GM23338 (cell line): ENCODE measurements around the gene ARID4B. TPM values are rescaled to one million over a fixed set of nuclear protein-coding genes. Genes with fewer than 3 reads are reported as not detected.

Experiments
- ATAC-seq: fragments of 200-7000 bp; cut with Tn5 transposase; 3 replicates; pipeline ENCODE4 v1.9.1; 2020
- DNase-seq: peaks from one replicate; pipeline ENCODE4 v3.0.0-alpha.2; 2015; ENCODE audit warnings: low spot score
- H2AFZ ChIP-seq: fragments of 200-600 bp; sonication (generic); 2 replicates; pipeline ENCODE4 v1.8.0; 2016; ENCODE audit warnings: antibody characterized with exemption, mild to moderate bottlenecking, moderate library complexity
- H3F3A ChIP-seq: fragments of 200-600 bp; sonication (generic); replicated peaks from 2 replicates; pipeline ENCODE4 v1.8.0; 2017; ENCODE audit warnings: antibody characterized with exemption, mixed run types, low read depth
- H3K27ac ChIP-seq: fragments of 200-600 bp; sonication (generic); 2 replicates; pipeline ENCODE4 v1.6.1; 2016; ENCODE audit warnings: low read depth
- H3K27me3 ChIP-seq: fragments of 200-600 bp; sonication (generic); 2 replicates; pipeline ENCODE4 v1.8.0; 2016; ENCODE audit warnings: mild to moderate bottlenecking, mixed run types, moderate library complexity; ENCODE audit not compliant: insufficient read depth
- H3K36me3 ChIP-seq: fragments of 200-600 bp; sonication (generic); 2 replicates; pipeline ENCODE4 v1.8.0; 2016; ENCODE audit warnings: mild to moderate bottlenecking; ENCODE audit not compliant: insufficient read depth
- H3K4me1 ChIP-seq: fragments of 200-600 bp; sonication (generic); 2 replicates; pipeline ENCODE4 v1.8.0; 2016; ENCODE audit warnings: mild to moderate bottlenecking, moderate library complexity; ENCODE audit not compliant: insufficient read depth
- H3K4me2 ChIP-seq: fragments of 200-600 bp; sonication (generic); 2 replicates; pipeline ENCODE4 v1.7.1; 2017; ENCODE audit warnings: mixed run types
- H3K4me3 ChIP-seq: fragments of 200-600 bp; sonication (generic); 2 replicates; pipeline ENCODE4 v1.6.1; 2016; ENCODE audit warnings: mixed run types
- H3K79me2 ChIP-seq: fragments of 200-600 bp; sonication (generic); replicated peaks from 2 replicates; pipeline ENCODE4 v1.8.0; 2017; ENCODE audit warnings: mild to moderate bottlenecking; ENCODE audit not compliant: insufficient read depth
- H3K9me2 ChIP-seq: fragments of 200-600 bp; sonication (generic); 2 replicates; pipeline ENCODE4 v1.8.0; 2017; ENCODE audit not compliant: insufficient read depth
- H4K20me1 ChIP-seq: fragments of 200-600 bp; sonication (generic); replicated peaks from 2 replicates; pipeline ENCODE4 v1.8.0; 2017; ENCODE audit warnings: mild to moderate bottlenecking; ENCODE audit not compliant: insufficient read depth
- H3K27ac Mint-ChIP-seq: 2 replicates; pipeline ENCODE4 v1.8.0; 2020; ENCODE audit warnings: inconsistent platforms, mild to moderate bottlenecking, moderate library complexity, mixed read lengths
- H3K27me3 Mint-ChIP-seq: 3 replicates; pipeline ENCODE4 v1.8.0; 2022; ENCODE audit warnings: low read depth, mild to moderate bottlenecking, moderate library complexity, mixed read lengths, inconsistent platforms; ENCODE audit not compliant: insufficient read depth, poor library complexity
- H3K36me3 Mint-ChIP-seq: 3 replicates; pipeline ENCODE4 v1.8.0; 2021; ENCODE audit warnings: low read depth, mild to moderate bottlenecking, inconsistent platforms, moderate library complexity, mixed read lengths
- H3K4me1 Mint-ChIP-seq: 3 replicates; pipeline ENCODE4 v1.8.0; 2020; ENCODE audit warnings: mild to moderate bottlenecking, inconsistent platforms, mixed read lengths
- H3K4me3 Mint-ChIP-seq: 3 replicates; pipeline ENCODE4 v1.8.0; 2021; ENCODE audit warnings: moderate library complexity, mild to moderate bottlenecking, inconsistent platforms, mixed read lengths
- H3K9me3 Mint-ChIP-seq: 3 replicates; pipeline ENCODE4 v1.8.0; 2020; ENCODE audit warnings: moderate library complexity, mild to moderate bottlenecking, inconsistent platforms, mixed read lengths
- CREB1 ChIP-seq: fragments of 250-450 bp; sonication (Bioruptor Pico); IDR thresholded peaks from 2 replicates; pipeline ENCODE4 v1.5.0; 2020; ENCODE audit warnings: low read depth, mild to moderate bottlenecking, moderate library complexity
- EZH2 ChIP-seq: fragments of 200-600 bp; sonication (generic); IDR thresholded peaks from one replicate; pipeline ENCODE4 v1.8.0; 2017; ENCODE audit warnings: antibody characterized with exemption, mild to moderate bottlenecking, low read depth; ENCODE audit not compliant: unreplicated experiment
- EZH2phosphoT487 ChIP-seq: fragments of 200-600 bp; sonication (generic); IDR thresholded peaks from one replicate; pipeline ENCODE4 v1.8.1; 2018; ENCODE audit warnings: antibody characterized with exemption; ENCODE audit not compliant: unreplicated experiment
- JUNB ChIP-seq: IDR thresholded peaks from one replicate; pipeline ENCODE4 v1.6.1; 2016; ENCODE audit warnings: antibody characterized with exemption; ENCODE audit not compliant: unreplicated experiment
- NANOG ChIP-seq: IDR thresholded peaks from 2 replicates; pipeline ENCODE4 v1.6.1; 2016; ENCODE audit warnings: antibody characterized with exemption, borderline replicate concordance
- POLR2AphosphoS5 ChIP-seq: IDR thresholded peaks from 2 replicates; pipeline ENCODE4 v1.6.1; 2016; ENCODE audit warnings: antibody characterized with exemption, low read depth
- STAT1 ChIP-seq: IDR thresholded peaks from one replicate; pipeline ENCODE4 v1.6.1; 2016; ENCODE audit warnings: antibody characterized with exemption; ENCODE audit not compliant: unreplicated experiment
- ZNF114 ChIP-seq: fragments of 250-450 bp; sonication (Bioruptor Pico); IDR thresholded peaks from 2 replicates; pipeline ENCODE4 v1.5.0; 2020; ENCODE audit warnings: mild to moderate bottlenecking, moderate library complexity
- ZNF331 ChIP-seq: fragments of 250-450 bp; sonication (Bioruptor Pico); IDR thresholded peaks from 2 replicates; pipeline ENCODE4 v1.5.0; 2020; ENCODE audit warnings: low read depth, mild to moderate bottlenecking, moderate library complexity
- polyA plus RNA-seq: library from polyadenylated mRNA; unstranded; fragments of >200 nt; fragmentation: Nextera tagmentation; extraction: Ambion mirVana; gene quantifications from 2 replicates; pipeline ENCODE4 v1.2.1, GENCODE V29; 2016
- total RNA-seq: library from RNA; depleted of rRNA; stranded (reverse); fragments of >200 nt; shearing (Covaris generic); gene quantifications from 2 replicates; pipeline ENCODE4 v1.2.3, GENCODE V29; 2014
- TF ChIP-seq, protein P1 (sequence below), 2 experiments: fragments of 200-600 bp in 1 of 2; sonication (generic) in 1 of 2; conservative IDR thresholded peaks; 2 replicates each; pipeline versions ENCODE4 v1.5.1 to v1.6.1; 2016 to 2017; ENCODE audit warnings: antibody characterized with exemption in 2 of 2, low read depth in 2 of 2, mild to moderate bottlenecking in 2 of 2, moderate library complexity in 1 of 2
- TF ChIP-seq, protein P2 (sequence below): IDR thresholded peaks from 2 replicates; pipeline ENCODE4 v1.6.1; 2016; ENCODE audit warnings: antibody characterized with exemption
- TF ChIP-seq, protein P3 (sequence below): IDR thresholded peaks from one replicate; pipeline ENCODE4 v1.6.1; 2018; ENCODE audit warnings: antibody characterized with exemption; ENCODE audit not compliant: unreplicated experiment
- TF ChIP-seq, protein P4 (sequence below): fragments of 250-450 bp; sonication (Bioruptor Pico); IDR thresholded peaks from 2 replicates; pipeline ENCODE4 v1.5.0; 2020; ENCODE audit warnings: mild to moderate bottlenecking, moderate library complexity

Gene ARID4B
- total and polyA plus RNA-seq, 2 experiments from 2014 or later, result 25.1 to 59.8 TPM

DNA sequence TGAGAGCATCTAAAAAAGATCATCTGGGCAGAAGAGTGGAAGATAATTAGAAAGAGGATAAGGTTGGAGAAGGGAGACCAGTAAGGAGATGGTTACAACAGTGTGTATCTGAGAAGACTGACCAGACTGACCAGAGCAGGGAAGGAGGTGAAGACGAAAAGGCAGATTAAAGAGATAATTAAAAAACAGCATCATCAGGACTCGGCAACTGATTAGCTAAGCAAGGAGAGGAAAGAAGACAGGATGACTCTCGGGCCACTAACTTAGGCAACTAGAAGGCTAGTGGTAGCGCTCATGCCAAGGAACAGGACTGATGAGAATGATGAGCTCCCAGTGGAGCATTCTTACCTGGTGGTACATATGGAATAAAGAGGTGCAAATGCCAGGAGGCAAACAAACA lies 170.8 kb downstream of the ARID4B start:
- no peaks in the 10 kb centered on the region for H3K9me2 ChIP-seq
- H3K4me2 ChIP-seq, result no peak overlapping the region
- peaks cover 43% of the 10 kb centered on the region for H3K79me2 ChIP-seq
- DNase-seq (no peak), ATAC-seq (no peak)
- H3K27ac ChIP-seq, result no peak overlapping the region
- no peaks in the 10 kb centered on the region for H3K9me3 Mint-ChIP-seq
- H3K4me1 ChIP-seq, result peaks cover 8% of the 10 kb centered on the region; the same call in 1 of the 2 replicates
- H3F3A ChIP-seq, result no peaks in the 10 kb centered on the region; the same call in 1 of the 2 replicates
- H3K4me1 Mint-ChIP-seq, result peaks cover 6% of the 10 kb centered on the region; the same call in 2 of the 3 replicates
- H3K27me3 ChIP-seq, result no peaks in the 10 kb centered on the region
- H3K36me3 Mint-ChIP-seq, result peaks cover 45% of the 10 kb centered on the region
- H3K4me3 Mint-ChIP-seq, result no peak overlapping the region
- no peak overlapping the region for H3K4me3 ChIP-seq
- no peak overlapping the region for H3K27ac Mint-ChIP-seq
- H3K36me3 ChIP-seq, result peaks cover 37% of the 10 kb centered on the region
- H4K20me1 ChIP-seq, result peaks cover 13% of the 10 kb centered on the region; the same call in 1 of the 2 replicates
- peaks cover 2% of the 10 kb centered on the region for H3K27me3 Mint-ChIP-seq
- TF ChIP-seq, protein P1, sequence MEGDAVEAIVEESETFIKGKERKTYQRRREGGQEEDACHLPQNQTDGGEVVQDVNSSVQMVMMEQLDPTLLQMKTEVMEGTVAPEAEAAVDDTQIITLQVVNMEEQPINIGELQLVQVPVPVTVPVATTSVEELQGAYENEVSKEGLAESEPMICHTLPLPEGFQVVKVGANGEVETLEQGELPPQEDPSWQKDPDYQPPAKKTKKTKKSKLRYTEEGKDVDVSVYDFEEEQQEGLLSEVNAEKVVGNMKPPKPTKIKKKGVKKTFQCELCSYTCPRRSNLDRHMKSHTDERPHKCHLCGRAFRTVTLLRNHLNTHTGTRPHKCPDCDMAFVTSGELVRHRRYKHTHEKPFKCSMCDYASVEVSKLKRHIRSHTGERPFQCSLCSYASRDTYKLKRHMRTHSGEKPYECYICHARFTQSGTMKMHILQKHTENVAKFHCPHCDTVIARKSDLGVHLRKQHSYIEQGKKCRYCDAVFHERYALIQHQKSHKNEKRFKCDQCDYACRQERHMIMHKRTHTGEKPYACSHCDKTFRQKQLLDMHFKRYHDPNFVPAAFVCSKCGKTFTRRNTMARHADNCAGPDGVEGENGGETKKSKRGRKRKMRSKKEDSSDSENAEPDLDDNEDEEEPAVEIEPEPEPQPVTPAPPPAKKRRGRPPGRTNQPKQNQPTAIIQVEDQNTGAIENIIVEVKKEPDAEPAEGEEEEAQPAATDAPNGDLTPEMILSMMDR (conservative IDR thresholded peaks at IDR 0.05; ENCODE audit: low read depth in 2 of 2), result no peak
- TF ChIP-seq STAT1, result no peak
- TF ChIP-seq POLR2AphosphoS5, result no peak
- TF ChIP-seq, protein P2, sequence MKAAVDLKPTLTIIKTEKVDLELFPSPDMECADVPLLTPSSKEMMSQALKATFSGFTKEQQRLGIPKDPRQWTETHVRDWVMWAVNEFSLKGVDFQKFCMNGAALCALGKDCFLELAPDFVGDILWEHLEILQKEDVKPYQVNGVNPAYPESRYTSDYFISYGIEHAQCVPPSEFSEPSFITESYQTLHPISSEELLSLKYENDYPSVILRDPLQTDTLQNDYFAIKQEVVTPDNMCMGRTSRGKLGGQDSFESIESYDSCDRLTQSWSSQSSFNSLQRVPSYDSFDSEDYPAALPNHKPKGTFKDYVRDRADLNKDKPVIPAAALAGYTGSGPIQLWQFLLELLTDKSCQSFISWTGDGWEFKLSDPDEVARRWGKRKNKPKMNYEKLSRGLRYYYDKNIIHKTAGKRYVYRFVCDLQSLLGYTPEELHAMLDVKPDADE, result no peak
- TF ChIP-seq ZNF114 (CRISPR knock-in tag), result no peak
- TF ChIP-seq ZNF331 (CRISPR knock-in tag), result no peak
- no peak for TF ChIP-seq EZH2
- TF ChIP-seq, protein P3, sequence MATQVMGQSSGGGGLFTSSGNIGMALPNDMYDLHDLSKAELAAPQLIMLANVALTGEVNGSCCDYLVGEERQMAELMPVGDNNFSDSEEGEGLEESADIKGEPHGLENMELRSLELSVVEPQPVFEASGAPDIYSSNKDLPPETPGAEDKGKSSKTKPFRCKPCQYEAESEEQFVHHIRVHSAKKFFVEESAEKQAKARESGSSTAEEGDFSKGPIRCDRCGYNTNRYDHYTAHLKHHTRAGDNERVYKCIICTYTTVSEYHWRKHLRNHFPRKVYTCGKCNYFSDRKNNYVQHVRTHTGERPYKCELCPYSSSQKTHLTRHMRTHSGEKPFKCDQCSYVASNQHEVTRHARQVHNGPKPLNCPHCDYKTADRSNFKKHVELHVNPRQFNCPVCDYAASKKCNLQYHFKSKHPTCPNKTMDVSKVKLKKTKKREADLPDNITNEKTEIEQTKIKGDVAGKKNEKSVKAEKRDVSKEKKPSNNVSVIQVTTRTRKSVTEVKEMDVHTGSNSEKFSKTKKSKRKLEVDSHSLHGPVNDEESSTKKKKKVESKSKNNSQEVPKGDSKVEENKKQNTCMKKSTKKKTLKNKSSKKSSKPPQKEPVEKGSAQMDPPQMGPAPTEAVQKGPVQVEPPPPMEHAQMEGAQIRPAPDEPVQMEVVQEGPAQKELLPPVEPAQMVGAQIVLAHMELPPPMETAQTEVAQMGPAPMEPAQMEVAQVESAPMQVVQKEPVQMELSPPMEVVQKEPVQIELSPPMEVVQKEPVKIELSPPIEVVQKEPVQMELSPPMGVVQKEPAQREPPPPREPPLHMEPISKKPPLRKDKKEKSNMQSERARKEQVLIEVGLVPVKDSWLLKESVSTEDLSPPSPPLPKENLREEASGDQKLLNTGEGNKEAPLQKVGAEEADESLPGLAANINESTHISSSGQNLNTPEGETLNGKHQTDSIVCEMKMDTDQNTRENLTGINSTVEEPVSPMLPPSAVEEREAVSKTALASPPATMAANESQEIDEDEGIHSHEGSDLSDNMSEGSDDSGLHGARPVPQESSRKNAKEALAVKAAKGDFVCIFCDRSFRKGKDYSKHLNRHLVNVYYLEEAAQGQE, result no peak
- TF ChIP-seq EZH2phosphoT487, result no peak
- no peak for TF ChIP-seq CREB1 (CRISPR knock-in tag)
- no peak for TF ChIP-seq JUNB
- TF ChIP-seq, protein P4, sequence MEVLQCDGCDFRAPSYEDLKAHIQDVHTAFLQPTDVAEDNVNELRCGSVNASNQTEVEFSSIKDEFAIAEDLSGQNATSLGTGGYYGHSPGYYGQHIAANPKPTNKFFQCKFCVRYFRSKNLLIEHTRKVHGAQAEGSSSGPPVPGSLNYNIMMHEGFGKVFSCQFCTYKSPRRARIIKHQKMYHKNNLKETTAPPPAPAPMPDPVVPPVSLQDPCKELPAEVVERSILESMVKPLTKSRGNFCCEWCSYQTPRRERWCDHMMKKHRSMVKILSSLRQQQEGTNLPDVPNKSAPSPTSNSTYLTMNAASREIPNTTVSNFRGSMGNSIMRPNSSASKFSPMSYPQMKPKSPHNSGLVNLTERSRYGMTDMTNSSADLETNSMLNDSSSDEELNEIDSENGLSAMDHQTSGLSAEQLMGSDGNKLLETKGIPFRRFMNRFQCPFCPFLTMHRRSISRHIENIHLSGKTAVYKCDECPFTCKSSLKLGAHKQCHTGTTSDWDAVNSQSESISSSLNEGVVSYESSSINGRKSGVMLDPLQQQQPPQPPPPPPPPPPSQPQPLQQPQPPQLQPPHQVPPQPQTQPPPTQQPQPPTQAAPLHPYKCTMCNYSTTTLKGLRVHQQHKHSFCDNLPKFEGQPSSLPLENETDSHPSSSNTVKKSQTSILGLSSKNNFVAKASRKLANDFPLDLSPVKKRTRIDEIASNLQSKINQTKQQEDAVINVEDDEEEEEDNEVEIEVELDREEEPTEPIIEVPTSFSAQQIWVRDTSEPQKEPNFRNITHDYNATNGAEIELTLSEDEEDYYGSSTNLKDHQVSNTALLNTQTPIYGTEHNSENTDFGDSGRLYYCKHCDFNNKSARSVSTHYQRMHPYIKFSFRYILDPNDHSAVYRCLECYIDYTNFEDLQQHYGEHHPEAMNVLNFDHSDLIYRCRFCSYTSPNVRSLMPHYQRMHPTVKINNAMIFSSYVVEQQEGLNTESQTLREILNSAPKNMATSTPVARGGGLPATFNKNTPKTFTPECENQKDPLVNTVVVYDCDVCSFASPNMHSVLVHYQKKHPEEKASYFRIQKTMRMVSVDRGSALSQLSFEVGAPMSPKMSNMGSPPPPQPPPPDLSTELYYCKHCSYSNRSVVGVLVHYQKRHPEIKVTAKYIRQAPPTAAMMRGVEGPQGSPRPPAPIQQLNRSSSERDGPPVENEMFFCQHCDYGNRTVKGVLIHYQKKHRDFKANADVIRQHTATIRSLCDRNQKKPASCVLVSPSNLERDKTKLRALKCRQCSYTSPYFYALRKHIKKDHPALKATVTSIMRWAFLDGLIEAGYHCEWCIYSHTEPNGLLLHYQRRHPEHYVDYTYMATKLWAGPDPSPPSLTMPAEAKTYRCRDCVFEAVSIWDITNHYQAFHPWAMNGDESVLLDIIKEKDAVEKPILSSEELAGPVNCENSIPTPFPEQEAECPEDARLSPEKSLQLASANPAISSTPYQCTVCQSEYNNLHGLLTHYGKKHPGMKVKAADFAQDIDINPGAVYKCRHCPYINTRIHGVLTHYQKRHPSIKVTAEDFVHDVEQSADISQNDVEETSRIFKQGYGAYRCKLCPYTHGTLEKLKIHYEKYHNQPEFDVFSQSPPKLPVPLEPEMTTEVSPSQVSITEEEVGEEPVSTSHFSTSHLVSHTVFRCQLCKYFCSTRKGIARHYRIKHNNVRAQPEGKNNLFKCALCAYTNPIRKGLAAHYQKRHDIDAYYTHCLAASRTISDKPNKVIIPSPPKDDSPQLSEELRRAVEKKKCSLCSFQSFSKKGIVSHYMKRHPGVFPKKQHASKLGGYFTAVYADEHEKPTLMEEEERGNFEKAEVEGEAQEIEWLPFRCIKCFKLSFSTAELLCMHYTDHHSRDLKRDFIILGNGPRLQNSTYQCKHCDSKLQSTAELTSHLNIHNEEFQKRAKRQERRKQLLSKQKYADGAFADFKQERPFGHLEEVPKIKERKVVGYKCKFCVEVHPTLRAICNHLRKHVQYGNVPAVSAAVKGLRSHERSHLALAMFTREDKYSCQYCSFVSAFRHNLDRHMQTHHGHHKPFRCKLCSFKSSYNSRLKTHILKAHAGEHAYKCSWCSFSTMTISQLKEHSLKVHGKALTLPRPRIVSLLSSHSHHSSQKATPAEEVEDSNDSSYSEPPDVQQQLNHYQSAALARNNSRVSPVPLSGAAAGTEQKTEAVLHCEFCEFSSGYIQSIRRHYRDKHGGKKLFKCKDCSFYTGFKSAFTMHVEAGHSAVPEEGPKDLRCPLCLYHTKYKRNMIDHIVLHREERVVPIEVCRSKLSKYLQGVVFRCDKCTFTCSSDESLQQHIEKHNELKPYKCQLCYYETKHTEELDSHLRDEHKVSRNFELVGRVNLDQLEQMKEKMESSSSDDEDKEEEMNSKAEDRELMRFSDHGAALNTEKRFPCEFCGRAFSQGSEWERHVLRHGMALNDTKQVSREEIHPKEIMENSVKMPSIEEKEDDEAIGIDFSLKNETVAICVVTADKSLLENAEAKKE, result no peak
- TF ChIP-seq NANOG, result no peak
- no peak overlapping the region for H2AFZ ChIP-seq
